Measurements from ENCODE around the gene RABEP1. TPM values are rescaled to one million over a fixed set of nuclear protein-coding genes. Genes with fewer than 3 reads are reported as not detected.

Gene RABEP1
- total RNA-seq, 1 donor from 2014 or later: 50.0 TPM

- H4K20me1 ChIP-seq (ENCODE audit: low read depth): no peaks in the 10 kb centered on the region
- H3K27me3 ChIP-seq: no peaks in the 10 kb centered on the region
- no peaks in the 10 kb centered on the region for H3K4me1 Mint-ChIP-seq
- no peaks in the 10 kb centered on the region for H3F3A ChIP-seq (ENCODE audit: low read depth)
- H3K27ac ChIP-seq: no peak overlapping the region
- peaks cover 2% of the 10 kb centered on the region for H3K9me3 Mint-ChIP-seq
- H3K36me3 ChIP-seq: no peaks in the 10 kb centered on the region
- H2AFZ ChIP-seq (replicated peaks): no peak overlapping the region
- H3K27ac Mint-ChIP-seq: no peak overlapping the region
- no peak overlapping the region for H3K4me3 Mint-ChIP-seq
- no peaks in the 10 kb centered on the region for H3K27me3 Mint-ChIP-seq (ENCODE audit: insufficient read depth, low read depth)
- H3K79me2 ChIP-seq (ENCODE audit: low read depth): peaks cover 99% of the 10 kb centered on the region
- H3K4me3 ChIP-seq: no peak overlapping the region
- H3K9ac ChIP-seq: no peak overlapping the region
- no peak overlapping the region for H3K4me2 ChIP-seq
- H3K36me3 Mint-ChIP-seq: peaks cover 16% of the 10 kb centered on the region
- DNase-seq (ENCODE audit: low spot score): no peak
- H3K9me3 ChIP-seq (ENCODE audit: low read depth): no peaks in the 10 kb centered on the region
- no peak for TF ChIP-seq EZH2phosphoT487 (IDR thresholded peaks at IDR 0.05)
- no peaks in the 10 kb centered on the region for H3K4me1 ChIP-seq
Observed at GRCh38 chr17:5291683-5292350, 9.7 kb downstream of the RABEP1 start.

GRCh38 chr17:5297245-5297644 lies 15.2 kb downstream of the RABEP1 start:
- Mint-ChIP-seq H3K4me3 (no peak overlapping the region), H3K9me3 (peaks cover 2% of the 10 kb centered on the region)
- H4K20me1 ChIP-seq (ENCODE audit: low read depth): peaks cover 7% of the 10 kb centered on the region

GRCh38 chr17:5299383-5299782 lies 17.3 kb downstream of the RABEP1 start:
- Histone ChIP-seq H3K4me3 (no peak overlapping the region), H3K79me2 (ENCODE audit: low read depth) (peaks cover 84% of the 10 kb centered on the region), H3K27ac (no peak overlapping the region), H2AFZ (replicated peaks) (no peak overlapping the region), H3K9ac (no peak overlapping the region), H3K4me1 (no peaks in the 10 kb centered on the region), H4K20me1 (ENCODE audit: low read depth) (peaks cover 10% of the 10 kb centered on the region), H3K4me2 (no peak overlapping the region), H3K27me3 (no peaks in the 10 kb centered on the region), H3F3A (ENCODE audit: low read depth) (no peaks in the 10 kb centered on the region), H3K36me3 (no peaks in the 10 kb centered on the region), H3K9me3 (ENCODE audit: low read depth) (no peaks in the 10 kb centered on the region)
- Mint-ChIP-seq H3K27ac (no peak overlapping the region), H3K4me3 (no peak overlapping the region), H3K9me3 (no peaks in the 10 kb centered on the region), H3K27me3 (ENCODE audit: insufficient read depth, low read depth) (no peaks in the 10 kb centered on the region), H3K4me1 (no peaks in the 10 kb centered on the region), H3K36me3 (peaks cover 19% of the 10 kb centered on the region)
- TF ChIP-seq EZH2 (IDR thresholded peaks at IDR 0.05) (no peak), EZH2phosphoT487 (IDR thresholded peaks at IDR 0.05) (no peak), CTCF (IDR thresholded peaks at IDR 0.05) (no peak)
- no peak for DNase-seq (ENCODE audit: low spot score)

More at GRCh38 chr17:5297245-5297644, 15.2 kb downstream of the RABEP1 start:
- Mint-ChIP-seq H3K4me1 (no peaks in the 10 kb centered on the region), H3K36me3 (peaks cover 16% of the 10 kb centered on the region), H3K27ac (no peak overlapping the region), H3K27me3 (ENCODE audit: insufficient read depth, low read depth) (no peaks in the 10 kb centered on the region)
- no peaks in the 10 kb centered on the region for H3K9me3 ChIP-seq (ENCODE audit: low read depth)
- H3K27ac ChIP-seq: no peak overlapping the region
- peaks cover 85% of the 10 kb centered on the region for H3K79me2 ChIP-seq (ENCODE audit: low read depth)
- H2AFZ ChIP-seq (replicated peaks): no peak overlapping the region
- H3K4me3 ChIP-seq: no peak overlapping the region
- H3K4me1 ChIP-seq: no peaks in the 10 kb centered on the region
- H3K36me3 ChIP-seq: no peaks in the 10 kb centered on the region
- no peak overlapping the region for H3K9ac ChIP-seq
- no peak for DNase-seq (ENCODE audit: low spot score)
- H3F3A ChIP-seq (ENCODE audit: low read depth): no peaks in the 10 kb centered on the region
- H3K4me2 ChIP-seq: no peak overlapping the region
- no peaks in the 10 kb centered on the region for H3K27me3 ChIP-seq
- no peak for TF ChIP-seq CTCF (IDR thresholded peaks at IDR 0.05)
- no peak for TF ChIP-seq EZH2 (IDR thresholded peaks at IDR 0.05)
- no peak for TF ChIP-seq EZH2phosphoT487 (IDR thresholded peaks at IDR 0.05)

- Histone ChIP-seq H2AFZ (replicated peaks) (no peak overlapping the region), H3K36me3 (peaks cover 3% of the 10 kb centered on the region), H3K27me3 (no peaks in the 10 kb centered on the region), H3K4me3 (no peak overlapping the region), H3K27ac (no peak overlapping the region), H3K9me3 (ENCODE audit: low read depth) (no peaks in the 10 kb centered on the region), H3K4me1 (no peaks in the 10 kb centered on the region), H3K79me2 (ENCODE audit: low read depth) (peaks cover 91% of the 10 kb centered on the region), H3K9ac (no peak overlapping the region), H4K20me1 (ENCODE audit: low read depth) (peaks cover 31% of the 10 kb centered on the region), H3K4me2 (no peak overlapping the region), H3F3A (ENCODE audit: low read depth) (no peaks in the 10 kb centered on the region)
- Mint-ChIP-seq H3K27ac (no peak overlapping the region), H3K27me3 (ENCODE audit: insufficient read depth, low read depth) (no peaks in the 10 kb centered on the region), H3K36me3 (peaks cover 21% of the 10 kb centered on the region), H3K9me3 (no peaks in the 10 kb centered on the region), H3K4me3 (no peak overlapping the region), H3K4me1 (no peaks in the 10 kb centered on the region)
- DNase-seq (ENCODE audit: low spot score): no peak
- TF ChIP-seq EZH2phosphoT487 (IDR thresholded peaks at IDR 0.05) (no peak), EZH2 (IDR thresholded peaks at IDR 0.05) (no peak)
Observed at GRCh38 chr17:5304636-5305035, 22.6 kb downstream of the RABEP1 start.

All from neural progenitor cell (in vitro differentiated cells).